Prostate gland (tissue), 2 donors: ENCODE measurements around the gene SHCBP1L. TPM values are rescaled to one million over a fixed set of nuclear protein-coding genes. Genes with fewer than 3 reads are reported as not detected.

ENCODE experiments used
- DNase-seq: peaks from one replicate; pipeline ENCODE4 v3.0.0-alpha.2; 2019; ENCODE audit warnings: low spot score
- H3K27ac ChIP-seq, 2 donors: fragments of 200-600 bp; sonication (generic); 2 replicates each; pipeline ENCODE4 v1.5.1; 2017 to 2019
- H3K27me3 ChIP-seq: fragments of 200-600 bp; sonication (generic); replicated peaks from 2 replicates; pipeline ENCODE4 v1.5.1; 2019; ENCODE audit not compliant: insufficient read depth
- H3K36me3 ChIP-seq, 2 donors: fragments of 200-600 bp; sonication (generic); 1 replicate in 1 of 2; 2 replicates in 1 of 2; pipeline versions ENCODE4 v1.5.1 to v1.8.1; 2017 to 2019
- H3K4me1 ChIP-seq: fragments of 200-600 bp; sonication (generic); replicated peaks from 2 replicates; pipeline ENCODE4 v1.5.1; 2019
- H3K4me3 ChIP-seq, 2 donors: fragments of 200-600 bp; sonication (generic); 2 replicates each; pipeline ENCODE4 v1.5.1; 2017 to 2019
- H3K9me3 ChIP-seq: fragments of 200-600 bp; sonication (generic); 2 replicates; pipeline ENCODE4 v1.5.1; 2017
- CTCF ChIP-seq, 4 experiments: fragments of 200-600 bp in 2 of 4; fragments of 450-650 bp in 2 of 4; sonication (generic) in 2 of 4; IDR thresholded peaks; 1 replicate in 3 of 4; 2 replicates in 1 of 4; pipeline ENCODE4 v1.5.1; 2016 to 2019; ENCODE audit warnings: antibody characterized with exemption in 4 of 4, mild to moderate bottlenecking in 2 of 4, moderate library complexity in 2 of 4
- POLR2A ChIP-seq: fragments of 450-650 bp; IDR thresholded peaks from one replicate; pipeline ENCODE4 v1.6.1; 2016; ENCODE audit warnings: antibody characterized with exemption, mild to moderate bottlenecking
- POLR2AphosphoS5 ChIP-seq: sonication (generic); formaldehyde crosslinking; IDR thresholded peaks from one replicate; pipeline ENCODE4 v1.6.1; 2017; ENCODE audit warnings: antibody characterized with exemption
- WGBS: methylation state at CpG from one replicate; pipeline ENCODE4 v1.1.5; 2018; 5-methylcytosine and 5-hydroxymethylcytosine counted together
- intact Hi-C: fragments of 100-400 bp; cut with DNase I; formaldehyde crosslinking; loops from one replicate; pipeline ENCODE4 v1.14.2; 2022
- total RNA-seq, 2 donors: library from RNA; depleted of rRNA; stranded (reverse); fragments of >200 nt; gene quantifications; one replicate each; pipeline ENCODE4 v1.1.0, GENCODE V29; 2016

The SHCBP1L gene
- total RNA-seq, 2 donors from 2014 or later: 23.9 TPM; not detected in 1

- TF ChIP-seq POLR2A (no peak), POLR2AphosphoS5 (no peak), CTCF (IDR thresholded peaks at IDR 0.05) (no peak)
- WGBS: 44% methylated on average over 2 of the region's 2 CpGs
- DNase-seq: no peak
- H3K4me1 ChIP-seq: no peaks in the 10 kb centered on the region
- H3K27ac ChIP-seq: no peak overlapping the region
- intact Hi-C loops: no loop called here
- no peaks in the 10 kb centered on the region for H3K27me3 ChIP-seq
- peaks cover 30 to 36% of the 10 kb centered on the region in 2 donors for H3K36me3 ChIP-seq
- H3K9me3 ChIP-seq: no peaks in the 10 kb centered on the region
- no peak overlapping the region for H3K4me3 ChIP-seq
Measured at GRCh38 chr1:182875889-182876288, 77.1 kb downstream of the SHCBP1L start.

- TF ChIP-seq CTCF (IDR thresholded peaks at IDR 0.05) (no peak), POLR2AphosphoS5 (no peak), POLR2A (no peak)
- Histone ChIP-seq H3K4me1 (no peaks in the 10 kb centered on the region), H3K36me3 (peaks cover 18% of the 10 kb centered on the region in 2 donors), H3K27me3 (no peaks in the 10 kb centered on the region), H3K9me3 (no peaks in the 10 kb centered on the region), H3K27ac (no peak overlapping the region), H3K4me3 (no peak overlapping the region)
- no peak for DNase-seq
- 92% methylated on average over 3 of the region's 3 CpGs for WGBS
- intact Hi-C loops: no loop called here
Measured at GRCh38 chr1:182872881-182873280, 80.1 kb downstream of the SHCBP1L start.

- TF ChIP-seq POLR2A (no peak), CTCF (IDR thresholded peaks at IDR 0.05) (no peak), POLR2AphosphoS5 (no peak)
- intact Hi-C loops: no loop called here
- Histone ChIP-seq H3K36me3 (peaks cover 8 to 20% of the 10 kb centered on the region in 2 donors), H3K27me3 (no peaks in the 10 kb centered on the region), H3K27ac (no peak overlapping the region), H3K4me3 (no peak overlapping the region), H3K9me3 (no peaks in the 10 kb centered on the region), H3K4me1 (no peaks in the 10 kb centered on the region)
- 94% methylated on average over 12 of the region's 12 CpGs for WGBS
- DNase-seq: no peak
Measured at GRCh38 chr1:182869241-182869666, 83.7 kb downstream of the SHCBP1L start.

- DNase-seq: no peak
- no peak overlapping the region for H3K4me3 ChIP-seq
- peaks cover 3 to 20% of the 10 kb centered on the region in 2 donors for H3K36me3 ChIP-seq
- no peak overlapping the region for H3K27ac ChIP-seq
- H3K27me3 ChIP-seq: no peaks in the 10 kb centered on the region
- intact Hi-C loops: no loop called here
- no peak for TF ChIP-seq CTCF (IDR thresholded peaks at IDR 0.05)
- no peak for TF ChIP-seq POLR2AphosphoS5
- no peak for TF ChIP-seq POLR2A
- H3K4me1 ChIP-seq: no peaks in the 10 kb centered on the region
- H3K9me3 ChIP-seq: no peaks in the 10 kb centered on the region
Measured at GRCh38 chr1:182867861-182868260, 85.1 kb downstream of the SHCBP1L start.

GRCh38 chr1:182863940-182864339 lies 89.0 kb downstream of the SHCBP1L start:
- intact Hi-C loops: no loop called here
- Histone ChIP-seq H3K9me3 (no peaks in the 10 kb centered on the region), H3K27me3 (no peaks in the 10 kb centered on the region), H3K36me3 (peaks cover 2 to 35% of the 10 kb centered on the region in 2 donors), H3K27ac (no peak overlapping the region), H3K4me3 (no peak overlapping the region), H3K4me1 (no peaks in the 10 kb centered on the region)
- WGBS: 90% methylated on average over 5 of the region's 5 CpGs
- TF ChIP-seq POLR2A (no peak), CTCF (IDR thresholded peaks at IDR 0.05) (no peak), POLR2AphosphoS5 (no peak)
- DNase-seq: no peak
